ENCODE data around the gene MSANTD2. TPM values are rescaled to one million over a fixed set of nuclear protein-coding genes. Genes with fewer than 3 reads are reported as not detected.

The MSANTD2 gene
- polyA plus RNA-seq, 3 donors: 1.2 to 5.8 (median 1.8) TPM

- H3K9me3 ChIP-seq (replicated peaks in 1 of 2; ENCODE audit: control insufficient read depth in 1 of 2, insufficient read depth in 1 of 2, low read length in 2 of 2): no peaks in the 10 kb centered on the region
- Mint-ChIP-seq H3K4me3 (no peak overlapping the region), H3K36me3 (peaks cover 17 to 24% of the 10 kb centered on the region in 2 donors), H3K4me1 (peaks cover 10% of the 10 kb centered on the region), H3K9me3 (no peaks in the 10 kb centered on the region), H3K27me3 (ENCODE audit: low read depth in 3 of 3) (peaks cover 0 to 1% (median 0%) of the 10 kb centered on the region in 3 donors), H3K27ac (no peak overlapping the region)
- no peak overlapping the region for H3K27ac ChIP-seq (ENCODE audit: low read depth in 1 of 2, low read length in 2 of 2)
- H3K36me3 ChIP-seq (replicated peaks in 1 of 2; ENCODE audit: control insufficient read depth in 1 of 2, insufficient read depth in 2 of 2, low read length in 2 of 2): peaks cover 0 to 1% of the 10 kb centered on the region in 2 donors
- WGBS (ENCODE audit: insufficient coverage): no CpG with 5 or more reads among the region's 1 CpG
- H2AFZ ChIP-seq (ENCODE audit: insufficient read depth, low read depth, low read length, poor library complexity, severe bottlenecking): no peak overlapping the region
- H3K4me3 ChIP-seq (replicated peaks in 1 of 3; ENCODE audit: low read depth in 2 of 3, low read length in 3 of 3): no peak overlapping the region
- no peaks in the 10 kb centered on the region for H3K79me2 ChIP-seq (ENCODE audit: insufficient read depth, low read length)
- no peak overlapping the region for H3K4me2 ChIP-seq (replicated peaks; ENCODE audit: extremely low read depth, low read length, poor library complexity, severe bottlenecking)
- no peaks in the 10 kb centered on the region for H3K27me3 ChIP-seq (ENCODE audit: control insufficient read depth in 2 of 2, insufficient read depth in 2 of 2, low read length in 2 of 2)
- H3K9ac ChIP-seq (ENCODE audit: insufficient read depth, low read length, poor library complexity, severe bottlenecking): no peak overlapping the region
- H3K4me1 ChIP-seq (ENCODE audit: control insufficient read depth in 1 of 2, insufficient read depth in 2 of 2, low read length in 2 of 2): no peaks in the 10 kb centered on the region
- no peak for TF ChIP-seq CTCF (IDR thresholded peaks at IDR 0.05)
- no peaks in the 10 kb centered on the region for H4K20me1 ChIP-seq (ENCODE audit: insufficient read depth, low read length)
- intact Hi-C loops (cut with micrococcal nuclease): no loop called here
- DNase-seq: no peak
These were observed 20.6 kb downstream of the MSANTD2 start for GRCh38 chr11:124779568-124779967.

- WGBS (ENCODE audit: insufficient coverage): no CpG with 5 or more reads among the region's 2 CpGs
- H3K27ac Mint-ChIP-seq: no peak overlapping the region
These were observed 21.9 kb downstream of the MSANTD2 start for GRCh38 chr11:124778281-124778680.

More at GRCh38 chr11:124778281-124778680, 21.9 kb downstream of the MSANTD2 start:
- Histone ChIP-seq H3K4me2 (replicated peaks; ENCODE audit: extremely low read depth, low read length, poor library complexity, severe bottlenecking) (no peak overlapping the region), H4K20me1 (ENCODE audit: insufficient read depth, low read length) (no peaks in the 10 kb centered on the region), H3K27me3 (ENCODE audit: control insufficient read depth in 2 of 2, insufficient read depth in 2 of 2, low read length in 2 of 2) (no peaks in the 10 kb centered on the region), H3K9ac (ENCODE audit: insufficient read depth, low read length, poor library complexity, severe bottlenecking) (no peak overlapping the region), H3K9me3 (replicated peaks in 1 of 2; ENCODE audit: control insufficient read depth in 1 of 2, insufficient read depth in 1 of 2, low read length in 2 of 2) (no peaks in the 10 kb centered on the region), H2AFZ (ENCODE audit: insufficient read depth, low read depth, low read length, poor library complexity, severe bottlenecking) (no peak overlapping the region), H3K27ac (ENCODE audit: low read depth in 1 of 2, low read length in 2 of 2) (no peak overlapping the region), H3K4me3 (replicated peaks in 1 of 3; ENCODE audit: low read depth in 2 of 3, low read length in 3 of 3) (no peak overlapping the region), H3K36me3 (replicated peaks in 1 of 2; ENCODE audit: control insufficient read depth in 1 of 2, insufficient read depth in 2 of 2, low read length in 2 of 2) (peaks cover 5 to 8% of the 10 kb centered on the region in 2 donors), H3K79me2 (ENCODE audit: insufficient read depth, low read length) (no peaks in the 10 kb centered on the region), H3K4me1 (ENCODE audit: control insufficient read depth in 1 of 2, insufficient read depth in 2 of 2, low read length in 2 of 2) (no peaks in the 10 kb centered on the region)
- H3K4me3 Mint-ChIP-seq: no peak overlapping the region
- intact Hi-C loops (cut with micrococcal nuclease): no loop called here
- TF ChIP-seq CTCF (IDR thresholded peaks at IDR 0.05): no peak
- H3K9me3 Mint-ChIP-seq: no peaks in the 10 kb centered on the region
- no peak for DNase-seq
- peaks cover 17 to 23% of the 10 kb centered on the region in 2 donors for H3K36me3 Mint-ChIP-seq
- peaks cover 10% of the 10 kb centered on the region for H3K4me1 Mint-ChIP-seq
- H3K27me3 Mint-ChIP-seq (ENCODE audit: low read depth in 3 of 3): peaks cover 0 to 1% (median 0%) of the 10 kb centered on the region in 3 donors
